SK-N-MC (cell line): ENCODE data around the gene ZSCAN20.
"Not testable (repeated sequence)": the region's sequence is repeated elsewhere in the genome, so short reads cannot be mapped to it uniquely, and the experiment has no call there.

Experiments
- DNase-seq: peaks from one replicate; pipeline ENCODE4 v3.0.0-alpha.2; 2011; ENCODE audit warnings: low read depth, low spot score
- H3K27ac ChIP-seq: fragments of 200-600 bp; sonication (generic); 2 replicates; pipeline ENCODE4 v1.5.1; 2016; ENCODE audit warnings: mixed run types
- H3K36me3 ChIP-seq: fragments of 200-600 bp; sonication (generic); 2 replicates; pipeline ENCODE4 v1.6.1; 2017; ENCODE audit warnings: antibody characterized with exemption, low read length, mixed read lengths; ENCODE audit not compliant: insufficient read depth
- H3K4me3 ChIP-seq: fragments of 200-600 bp; sonication (generic); 2 replicates; pipeline ENCODE4 v1.5.1; 2016
- H3K9ac ChIP-seq: fragments of 200-600 bp; sonication (generic); 2 replicates; pipeline ENCODE4 v1.8.0; 2017; ENCODE audit warnings: mixed run types, mixed read lengths; ENCODE audit not compliant: insufficient read length
- H3K9me3 ChIP-seq: fragments of 200-600 bp; sonication (generic); 2 replicates; pipeline ENCODE4 v1.6.1; 2017; ENCODE audit warnings: low read depth, mild to moderate bottlenecking, antibody characterized with exemption, low read length, moderate library complexity, mixed read lengths
- EZH2 ChIP-seq: fragments of 200-600 bp; sonication (generic); IDR thresholded peaks from one replicate; pipeline ENCODE4 v1.6.1; 2017; ENCODE audit warnings: antibody characterized with exemption
- FOXP2 ChIP-seq: optimal IDR thresholded peaks from 2 replicates; pipeline ENCODE3; 2011; ENCODE audit warnings: mild to moderate bottlenecking, moderate library complexity; ENCODE audit not compliant: insufficient read depth; ENCODE audit errors: extremely low read length, control extremely low read depth
- POLR2AphosphoS5 ChIP-seq: IDR thresholded peaks from 2 replicates; pipeline ENCODE4 v1.6.1; 2012; ENCODE audit warnings: mild to moderate bottlenecking, low read depth, low read length, borderline replicate concordance

ZSCAN20 gene

GRCh38 chr1:33508151-33508550 lies 35.7 kb downstream of the ZSCAN20 start:
- DNase-seq = no peak
- Histone ChIP-seq H3K9ac (no peak overlapping the region), H3K27ac (no peak overlapping the region), H3K4me3 (no peak overlapping the region), H3K9me3 (no peaks in the 10 kb centered on the region), H3K36me3 (no peaks in the 10 kb centered on the region)
- no peak for TF ChIP-seq FOXP2
- TF ChIP-seq POLR2AphosphoS5 = no peak
- no peak for TF ChIP-seq EZH2

- not testable (repeated sequence) for H3K36me3 ChIP-seq, H3K9ac ChIP-seq, H3K4me3 ChIP-seq, DNase-seq, H3K27ac ChIP-seq, H3K9me3 ChIP-seq
Measured at GRCh38 chr1:33509276-33509675, 36.8 kb downstream of the ZSCAN20 start.

- no peak overlapping the region for H3K9ac ChIP-seq
- no peak overlapping the region for H3K4me3 ChIP-seq
- no peaks in the 10 kb centered on the region for H3K36me3 ChIP-seq
- no peak for TF ChIP-seq EZH2
- TF ChIP-seq POLR2AphosphoS5 = no peak
- no peak for TF ChIP-seq FOXP2
- H3K9me3 ChIP-seq = no peaks in the 10 kb centered on the region
- H3K27ac ChIP-seq = no peak overlapping the region
- DNase-seq = no peak
Measured at GRCh38 chr1:33512226-33513011, 40.0 kb downstream of the ZSCAN20 start.

- Histone ChIP-seq H3K4me3 (no peak overlapping the region), H3K27ac (no peak overlapping the region), H3K9ac (no peak overlapping the region), H3K36me3 (no peaks in the 10 kb centered on the region), H3K9me3 (no peaks in the 10 kb centered on the region)
- no peak for DNase-seq
- TF ChIP-seq FOXP2 (no peak), POLR2AphosphoS5 (no peak), EZH2 (no peak)
Measured at GRCh38 chr1:33515112-33515511, 42.7 kb downstream of the ZSCAN20 start.

- H3K4me3 ChIP-seq = no peak overlapping the region
- no peak overlapping the region for H3K27ac ChIP-seq
- H3K36me3 ChIP-seq = no peaks in the 10 kb centered on the region
- no peak overlapping the region for H3K9ac ChIP-seq
- TF ChIP-seq FOXP2 = no peak
- no peak for TF ChIP-seq EZH2
- no peak for TF ChIP-seq POLR2AphosphoS5
- no peaks in the 10 kb centered on the region for H3K9me3 ChIP-seq
- no peak for DNase-seq
Measured at GRCh38 chr1:33515607-33516006, 43.2 kb downstream of the ZSCAN20 start.

GRCh38 chr1:33516428-33516827 lies 44.0 kb downstream of the ZSCAN20 start:
- Histone ChIP-seq H3K9me3 (no peaks in the 10 kb centered on the region), H3K9ac (no peak overlapping the region), H3K4me3 (no peak overlapping the region), H3K27ac (no peak overlapping the region), H3K36me3 (no peaks in the 10 kb centered on the region)
- TF ChIP-seq EZH2 = no peak
- TF ChIP-seq FOXP2 = no peak
- no peak for DNase-seq

- Histone ChIP-seq H3K36me3 (no peaks in the 10 kb centered on the region), H3K9ac (no peak overlapping the region), H3K9me3 (no peaks in the 10 kb centered on the region), H3K4me3 (no peak overlapping the region), H3K27ac (no peak overlapping the region)
- DNase-seq = no peak
- no peak for TF ChIP-seq EZH2
- TF ChIP-seq FOXP2 = no peak
- TF ChIP-seq POLR2AphosphoS5 = no peak
Measured at GRCh38 chr1:33516891-33517567, 44.6 kb downstream of the ZSCAN20 start.

- H3K9me3 ChIP-seq = no peaks in the 10 kb centered on the region
- TF ChIP-seq EZH2 (no peak), POLR2AphosphoS5 (no peak), FOXP2 (no peak)
- no peak overlapping the region for H3K4me3 ChIP-seq
- H3K36me3 ChIP-seq = no peaks in the 10 kb centered on the region
- H3K9ac ChIP-seq = no peak overlapping the region
- no peak for DNase-seq
- H3K27ac ChIP-seq = no peak overlapping the region
Measured at GRCh38 chr1:33517596-33518250, 45.3 kb downstream of the ZSCAN20 start.
